Myocyte (in vitro differentiated cells): ENCODE measurements around the gene MYOG. TPM values are rescaled to one million over a fixed set of nuclear protein-coding genes. Genes with fewer than 3 reads are reported as not detected.

ENCODE experiments used
- DNase-seq: peaks from one replicate; pipeline ENCODE4 v3.0.0-alpha.2; 2012; ENCODE audit warnings: low read depth
- total RNA-seq: library from RNA; depleted of rRNA; stranded (reverse); fragments of >200 nt; gene quantifications from 2 replicates; pipeline ENCODE4 v1.2.3, GENCODE V29; 2014

Gene MYOG
- total RNA-seq, 1 donor from 2014 or later: 882 TPM

GRCh38 chr1:203048555-203049051 is 37.2 kb downstream of the MYOG start:
- DNase-seq: peak; percentile 70

GRCh38 chr1:203048086-203048485 is 37.7 kb downstream of the MYOG start:
- no peak for DNase-seq

GRCh38 chr1:203046984-203047630 is 38.7 kb downstream of the MYOG start:
- peak; percentile 83 for DNase-seq

GRCh38 chr1:203045821-203046594 is 39.8 kb downstream of the MYOG start:
- no peak for DNase-seq

GRCh38 chr1:203045336-203045735 is 40.5 kb downstream of the MYOG start:
- no peak for DNase-seq

GRCh38 chr1:203044546-203045250 is 41.1 kb downstream of the MYOG start:
- DNase-seq: no peak

- no peak for DNase-seq
These were observed 41.8 kb downstream of the MYOG start for GRCh38 chr1:203043830-203044545.

GRCh38 chr1:203041351-203041932 is 44.4 kb downstream of the MYOG start:
- DNase-seq: no peak

- DNase-seq: peak; percentile 48
These were observed 45.1 kb downstream of the MYOG start for GRCh38 chr1:203040513-203041275.

GRCh38 chr1:203039609-203040512 is 46.0 kb downstream of the MYOG start:
- peak; percentile 72 for DNase-seq

- DNase-seq: peak; percentile 87
These were observed 46.8 kb downstream of the MYOG start for GRCh38 chr1:203038891-203039608.

GRCh38 chr1:203038217-203038741 is 47.5 kb downstream of the MYOG start:
- DNase-seq: peak; percentile 100

GRCh38 chr1:203037509-203038190 is 48.2 kb downstream of the MYOG start:
- DNase-seq: peak; percentile 59

- peak; percentile 65 for DNase-seq
These were observed 49.3 kb downstream of the MYOG start for GRCh38 chr1:203036537-203036936.

GRCh38 chr1:203036135-203036534 is 49.7 kb downstream of the MYOG start:
- peak; percentile 84 for DNase-seq

GRCh38 chr1:203035111-203036000 is 50.5 kb downstream of the MYOG start:
- DNase-seq: peak; percentile 60
